Ramos (cell line): ENCODE measurements around the gene EMID1.

Source experiments
- in situ Hi-C: fragments of 300-500 bp; cut with MboI; formaldehyde crosslinking; loops from one replicate; pipeline ENCODE4 v1.14.3; 2022; ENCODE audit warnings: low sequenced_read_pairs; ENCODE audit not compliant: unreplicated experiment

Gene EMID1

DNA sequence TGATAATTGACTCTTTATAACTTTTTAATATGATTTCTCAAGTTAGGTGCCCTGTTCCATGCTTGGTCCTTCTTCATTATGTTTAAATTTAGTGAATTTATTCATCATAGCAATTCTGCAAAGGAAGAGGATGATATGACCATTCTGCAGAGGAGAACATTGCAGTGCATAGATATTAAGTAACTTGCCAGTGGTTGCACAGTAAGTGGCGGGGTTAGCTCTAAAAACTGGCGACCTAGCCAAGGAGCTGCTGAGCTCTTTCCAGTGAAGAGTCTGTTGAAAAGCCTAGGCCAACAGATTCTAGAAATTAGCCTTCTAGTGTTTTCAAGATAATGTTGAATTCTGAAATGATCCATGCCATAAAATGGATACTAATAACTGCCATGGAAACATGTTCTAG, 66.9 kb downstream of the EMID1 start:
- in situ Hi-C loops: no loop called here

- in situ Hi-C loops: no loop called here
These were observed 69.5 kb downstream of the EMID1 start for GRCh38 chr22:29275167-29275566.

DNA sequence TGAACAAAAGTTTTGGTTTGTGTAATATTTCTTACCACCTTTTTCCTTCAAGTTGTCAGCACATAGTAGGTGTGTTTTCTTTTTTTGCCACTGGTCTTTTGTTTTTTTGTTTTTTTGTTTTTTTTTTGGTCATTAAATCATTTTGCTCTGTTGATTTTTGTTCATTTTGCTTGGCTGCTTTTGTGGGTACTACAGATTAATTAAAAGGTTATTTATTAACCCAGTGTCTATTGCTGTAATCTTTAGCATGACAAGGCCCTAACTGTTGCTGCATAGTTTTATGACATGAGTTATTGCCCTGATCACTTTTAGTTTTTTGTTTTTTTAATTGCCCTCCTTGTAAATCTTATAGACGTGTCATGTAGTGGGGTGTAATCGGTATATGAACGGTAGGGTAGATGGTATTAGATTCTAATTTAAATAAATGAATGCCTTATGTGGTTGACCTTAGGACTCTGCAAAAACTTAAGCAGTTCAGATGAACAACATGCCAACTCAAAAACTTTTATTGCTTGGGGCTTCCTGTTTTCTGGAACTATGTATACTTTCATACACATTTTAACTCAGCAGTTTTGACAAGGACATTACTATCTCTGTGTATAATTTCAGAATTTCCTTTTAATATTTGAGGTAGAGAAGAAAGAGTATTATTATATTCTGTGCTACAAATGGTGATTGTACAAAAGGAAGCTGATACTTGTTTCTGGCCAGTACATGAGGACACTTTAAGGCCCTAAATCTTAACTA, 70.3 kb downstream of the EMID1 start:
- in situ Hi-C loops: no loop called here

GRCh38 chr22:29277927-29278326, 72.2 kb downstream of the EMID1 start:
- in situ Hi-C loops: no loop called here

GRCh38 chr22:29284196-29284595, 78.5 kb downstream of the EMID1 start:
- in situ Hi-C loops: no loop called here

- in situ Hi-C loops: no loop called here
These were observed 83.1 kb downstream of the EMID1 start for GRCh38 chr22:29288837-29289236.

DNA sequence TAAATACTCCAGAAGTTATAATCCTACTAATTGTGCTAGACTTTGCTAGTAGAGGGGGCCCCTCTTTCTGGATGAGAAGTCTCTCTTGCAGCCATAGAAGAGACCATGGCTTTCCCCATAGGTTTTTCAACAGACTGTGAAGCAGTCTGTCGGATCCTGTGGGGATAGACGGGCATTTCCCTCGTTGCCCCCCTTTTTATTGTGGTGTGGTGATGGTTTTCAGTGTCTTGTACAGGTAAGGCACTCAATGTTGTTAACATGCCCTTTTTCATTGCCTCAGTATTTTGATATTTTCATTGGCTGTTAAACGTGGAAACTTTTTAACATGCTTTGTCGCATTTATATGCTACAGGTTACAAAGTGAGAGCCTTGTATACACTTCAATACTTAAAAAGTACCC, 84.4 kb downstream of the EMID1 start:
- in situ Hi-C loops: no loop called here

- in situ Hi-C loops: no loop called here
These were observed 85.5 kb downstream of the EMID1 start for GRCh38 chr22:29291215-29291614.

- in situ Hi-C loops: no loop called here
These were observed 86.7 kb downstream of the EMID1 start for GRCh38 chr22:29292379-29292778.

GRCh38 chr22:29298641-29299040, 92.9 kb downstream of the EMID1 start:
- in situ Hi-C loops: no loop called here

GRCh38 chr22:29299136-29299900, 93.6 kb downstream of the EMID1 start:
- in situ Hi-C loops: no loop called here

DNA sequence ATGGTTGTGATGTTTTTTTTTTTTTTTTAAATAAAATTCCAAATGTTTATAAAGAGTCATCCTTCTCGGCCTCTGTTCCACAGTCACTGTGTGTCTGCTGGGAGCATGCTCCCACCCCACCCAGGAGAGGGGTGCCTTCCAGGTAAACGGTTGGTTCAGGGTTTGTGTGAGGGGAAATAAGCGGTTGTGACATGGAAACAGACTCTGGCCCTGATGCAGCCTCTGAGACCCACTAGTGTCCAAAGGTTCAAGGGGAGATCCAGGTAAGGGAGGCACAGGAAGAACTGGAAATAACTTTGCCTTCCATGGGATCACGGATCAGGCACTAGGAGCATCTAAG, 94.7 kb downstream of the EMID1 start:
- in situ Hi-C loops: no loop called here

GRCh38 chr22:29300807-29301601, 95.3 kb downstream of the EMID1 start:
- in situ Hi-C loops: no loop called here

DNA sequence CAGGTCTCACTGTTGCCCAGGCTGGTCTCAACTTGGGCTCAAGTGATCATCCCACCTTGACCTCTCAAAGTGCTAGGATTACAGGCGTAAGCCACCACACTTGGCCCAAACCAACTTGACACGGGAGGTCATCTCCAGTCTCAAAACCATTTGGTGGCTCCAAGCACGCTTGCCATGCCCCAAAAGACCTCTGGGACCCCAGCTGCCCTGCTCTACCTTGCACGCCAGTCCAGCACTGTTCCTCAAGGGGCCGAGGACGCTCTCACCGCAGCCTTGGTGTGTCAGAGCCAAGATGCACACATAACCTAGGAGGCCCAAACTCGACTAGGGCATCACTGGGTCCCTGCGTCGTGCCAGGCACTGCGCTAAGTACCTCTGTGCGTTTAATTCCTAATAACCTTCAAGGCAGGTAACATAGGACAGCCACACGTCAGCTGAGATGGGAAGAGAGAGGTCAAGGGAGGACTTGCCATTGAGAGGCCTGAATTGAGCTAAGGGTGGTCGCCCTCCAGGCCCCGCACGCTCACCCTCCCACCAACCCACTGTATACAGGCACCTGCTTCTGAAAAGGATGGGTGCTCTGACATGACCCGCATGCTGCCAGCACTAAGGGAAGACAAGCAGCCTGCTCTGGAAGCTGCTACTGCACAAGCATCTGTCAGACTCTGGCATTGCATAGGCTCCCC, 96.2 kb downstream of the EMID1 start:
- in situ Hi-C loops: no loop called here

GRCh38 chr22:29302402-29302680, 96.6 kb downstream of the EMID1 start:
- in situ Hi-C loops: no loop called here

GRCh38 chr22:29302681-29303465, 97.2 kb downstream of the EMID1 start:
- in situ Hi-C loops: no loop called here

GRCh38 chr22:29305836-29306174, 100.1 kb downstream of the EMID1 start:
- in situ Hi-C loops: no loop called here

- in situ Hi-C loops: no loop called here
These were observed 100.6 kb downstream of the EMID1 start, which contains the start of gene GAS2L1 for GRCh38 chr22:29306175-29306834. Gene GAS2L1, plus strand, starts transcription at chr22:29306650. Its CDS starts 1,456 bp downstream, at chr22:29308106.

- in situ Hi-C loops: no loop called here
These were observed 101.3 kb downstream of the EMID1 start for GRCh38 chr22:29306835-29307595.
